Neuronal stem cell (in vitro differentiated cells): Measurements from ENCODE around the gene CEP68.
A peak's percentile ranks its signal among the peaks of the same experiment; 100 is the strongest.

Source experiments
- DNase-seq: peaks from one replicate; pipeline ENCODE4 v3.0.0-alpha.2; 2013; ENCODE audit warnings: low spot score
- H2AFZ ChIP-seq: one replicate; pipeline ENCODE4 v1.6.1; 2013; ENCODE audit warnings: mild to moderate bottlenecking, low read length, inconsistent platforms
- H2AK5ac ChIP-seq: 2 replicates; pipeline ENCODE4 v1.6.1; 2013; ENCODE audit warnings: low read depth, mild to moderate bottlenecking, inconsistent platforms, low read length, moderate library complexity, mixed read lengths
- H2BK120ac ChIP-seq: 2 replicates; pipeline ENCODE4 v1.6.1; 2013; ENCODE audit warnings: low read depth, mild to moderate bottlenecking, inconsistent platforms, low read length, moderate library complexity, mixed read lengths
- H2BK12ac ChIP-seq: one replicate; pipeline ENCODE4 v1.6.1; 2013; ENCODE audit warnings: low read length, inconsistent platforms
- H2BK15ac ChIP-seq: 2 replicates; pipeline ENCODE4 v1.6.1; 2013; ENCODE audit warnings: mild to moderate bottlenecking, low read length, inconsistent platforms, mixed read lengths
- H2BK5ac ChIP-seq: one replicate; pipeline ENCODE4 v1.6.1; 2013; ENCODE audit warnings: inconsistent platforms, mild to moderate bottlenecking, low read length, moderate library complexity
- H3K14ac ChIP-seq: one replicate; pipeline ENCODE4 v1.6.1; 2013; ENCODE audit warnings: low read length, inconsistent platforms
- H3K18ac ChIP-seq: 2 replicates; pipeline ENCODE4 v1.6.1; 2013; ENCODE audit warnings: low read length, inconsistent platforms
- H3K23ac ChIP-seq: 2 replicates; pipeline ENCODE4 v1.6.1; 2013; ENCODE audit warnings: low read depth, mild to moderate bottlenecking, mixed read lengths, low read length, inconsistent platforms; ENCODE audit not compliant: poor library complexity
- H3K27ac ChIP-seq: replicated peaks from 3 replicates; pipeline ENCODE4 v1.5.1; 2013; ENCODE audit warnings: low read length, inconsistent platforms
- H3K27me3 ChIP-seq, 3 experiments: 2 replicates each; pipeline ENCODE4 v1.6.1; 2013; ENCODE audit warnings: low read length in 3 of 3, mild to moderate bottlenecking in 2 of 3, inconsistent platforms in 1 of 3, low read depth in 1 of 3, mixed read lengths in 1 of 3, moderate library complexity in 1 of 3; ENCODE audit not compliant: control insufficient read depth in 3 of 3, insufficient read depth in 3 of 3
- H3K36me3 ChIP-seq, 2 donors: replicated peaks in 1 of 2; 2 replicates each; pipeline ENCODE4 v1.6.1; 2013; ENCODE audit warnings: low read length in 2 of 2; ENCODE audit not compliant: control insufficient read depth in 2 of 2, insufficient read depth in 2 of 2
- H3K4ac ChIP-seq: 2 replicates; pipeline ENCODE4 v1.6.1; 2013; ENCODE audit warnings: inconsistent platforms, mild to moderate bottlenecking, low read length, moderate library complexity
- H3K4me1 ChIP-seq, 2 donors: 1 replicate in 1 of 2; 2 replicates in 1 of 2; pipeline ENCODE4 v1.6.1; 2013; ENCODE audit warnings: low read length in 2 of 2, low read depth in 1 of 2; ENCODE audit not compliant: control insufficient read depth in 2 of 2, insufficient read depth in 1 of 2
- H3K4me2 ChIP-seq: one replicate; pipeline ENCODE4 v1.6.1; 2013; ENCODE audit warnings: mild to moderate bottlenecking, low read length, inconsistent platforms; ENCODE audit not compliant: insufficient read depth, poor library complexity, severe bottlenecking
- H3K4me3 ChIP-seq, 2 donors: 2 replicates each; pipeline ENCODE4 v1.5.1; 2013; ENCODE audit warnings: low read length in 2 of 2, mild to moderate bottlenecking in 2 of 2, inconsistent platforms in 1 of 2, moderate library complexity in 1 of 2
- H3K79me1 ChIP-seq: one replicate; pipeline ENCODE4 v1.6.1; 2013; ENCODE audit warnings: low read depth, mild to moderate bottlenecking, inconsistent platforms, low read length, moderate library complexity
- H3K9ac ChIP-seq: one replicate; pipeline ENCODE4 v1.6.1; 2013; ENCODE audit warnings: mild to moderate bottlenecking, low read depth, low read length, inconsistent platforms; ENCODE audit not compliant: poor library complexity
- H3K9me3 ChIP-seq, 2 donors: replicated peaks in 1 of 2; 2 replicates each; pipeline versions ENCODE3 to v1.6.1; 2013; ENCODE audit warnings: low read length in 2 of 2, mild to moderate bottlenecking in 2 of 2, inconsistent platforms in 1 of 2, low read depth in 1 of 2, mixed read lengths in 1 of 2, moderate library complexity in 1 of 2; ENCODE audit not compliant: control insufficient read depth in 2 of 2, insufficient read depth in 1 of 2
- H4K8ac ChIP-seq: one replicate; pipeline ENCODE4 v1.6.1; 2013; ENCODE audit warnings: low read depth, mild to moderate bottlenecking, inconsistent platforms, low read length, moderate library complexity
- H4K91ac ChIP-seq: one replicate; pipeline ENCODE4 v1.6.1; 2013; ENCODE audit warnings: low read length, low read depth, mild to moderate bottlenecking, inconsistent platforms; ENCODE audit not compliant: poor library complexity
- WGBS, 2 donors: extraction: QIAGEN DNeasy Blood & Tissue Kit; methylation state at CpG; one replicate each; pipeline ENCODE4 v1.1.7; 2013; ENCODE audit warnings: missing lambda C conversion rate in 2 of 2, mixed read lengths in 1 of 2; ENCODE audit not compliant: insufficient read length in 2 of 2, insufficient replicate concordance in 1 of 2; ENCODE audit errors: extremely low coverage in 2 of 2; 5-methylcytosine and 5-hydroxymethylcytosine counted together

CEP68 gene

DNA sequence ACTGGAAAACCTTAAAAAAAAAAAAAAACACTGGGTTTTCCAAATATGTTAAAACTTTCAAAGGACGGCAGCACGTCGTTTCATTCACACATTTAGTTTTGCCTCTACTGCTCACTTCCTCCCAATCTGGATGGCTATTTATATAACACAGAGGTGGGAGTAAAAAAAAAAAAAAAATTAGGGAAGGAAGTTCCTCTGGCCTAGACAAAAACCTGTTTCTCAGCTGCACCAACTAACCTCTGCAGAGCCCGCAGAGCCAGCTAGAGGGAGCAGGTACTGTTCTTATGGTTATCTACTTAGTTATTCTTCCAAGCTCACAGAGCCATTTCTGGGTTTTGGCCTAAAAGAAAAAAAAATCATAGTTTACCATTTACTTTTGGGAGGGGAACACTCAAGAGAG is 38.9 kb upstream of the CEP68 start:
- Histone ChIP-seq H2BK15ac (no peak overlapping the region), H3K9ac (no peak overlapping the region), H3K23ac (no peak overlapping the region), H3K36me3 (peaks cover 4 to 80% of the 10 kb centered on the region in 2 donors), H4K91ac (no peak overlapping the region), H3K4me1 (peaks cover 0 to 9% of the 10 kb centered on the region in 2 donors), H3K4me3 (no peak overlapping the region), H3K14ac (no peak overlapping the region), H2AK5ac (no peak overlapping the region), H3K9me3 (no peaks in the 10 kb centered on the region), H3K18ac (no peak overlapping the region), H3K4me2 (no peak overlapping the region), H2BK12ac (no peak overlapping the region), H2BK5ac (no peak overlapping the region), H3K4ac (no peak overlapping the region), H2BK120ac (no peak overlapping the region), H3K27me3 (no peaks in the 10 kb centered on the region), H3K79me1 (no peaks in the 10 kb centered on the region), H4K8ac (no peak overlapping the region), H2AFZ (no peak overlapping the region), H3K27ac (peak overlapping the region; percentile 75)
- no CpG with 5 or more reads among the region's 4 CpGs for WGBS, 2 donors
- no peak for DNase-seq

DNA sequence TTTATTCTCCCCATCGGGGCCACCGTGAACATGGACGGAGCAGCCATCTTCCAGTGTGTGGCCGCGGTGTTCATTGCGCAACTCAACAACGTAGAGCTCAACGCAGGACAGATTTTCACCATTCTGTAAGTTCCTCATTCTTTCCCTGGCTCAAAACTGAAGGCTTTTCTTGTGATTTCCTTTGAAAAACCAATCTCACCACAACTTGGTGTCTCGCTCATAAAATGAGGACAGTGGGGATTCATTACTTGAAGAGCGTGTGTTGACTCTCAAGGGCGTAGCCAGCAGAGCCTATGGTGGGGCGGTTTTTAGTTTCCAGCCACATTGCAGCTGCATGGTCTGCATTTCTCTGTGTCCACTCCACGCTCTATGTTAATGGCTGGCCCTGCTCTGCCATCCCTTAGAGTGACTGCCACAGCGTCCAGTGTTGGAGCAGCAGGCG is 38.1 kb upstream of the CEP68 start:
- H3K9me3 ChIP-seq: no peaks in the 10 kb centered on the region
- no CpG with 5 or more reads among the region's 15 CpGs for WGBS, 2 donors
- H2BK15ac ChIP-seq: no peak overlapping the region
- no peak overlapping the region for H3K9ac ChIP-seq
- H3K4ac ChIP-seq: no peak overlapping the region
- H2BK5ac ChIP-seq: no peak overlapping the region
- no peak overlapping the region for H3K18ac ChIP-seq
- no peak overlapping the region for H2BK12ac ChIP-seq
- H2AK5ac ChIP-seq: no peak overlapping the region
- H3K23ac ChIP-seq: no peak overlapping the region
- no peak overlapping the region for H4K8ac ChIP-seq
- H3K4me3 ChIP-seq: no peak overlapping the region
- no peaks in the 10 kb centered on the region for H3K27me3 ChIP-seq
- H2BK120ac ChIP-seq: no peak overlapping the region
- H3K36me3 ChIP-seq: peaks cover 4 to 83% of the 10 kb centered on the region in 2 donors
- peaks cover 0 to 9% of the 10 kb centered on the region in 2 donors for H3K4me1 ChIP-seq
- no peak overlapping the region for H3K27ac ChIP-seq
- no peak overlapping the region for H4K91ac ChIP-seq
- H2AFZ ChIP-seq: no peak overlapping the region
- no peaks in the 10 kb centered on the region for H3K79me1 ChIP-seq
- no peak overlapping the region for H3K4me2 ChIP-seq
- no peak overlapping the region for H3K14ac ChIP-seq
- no peak for DNase-seq

GRCh38 chr2:65019010-65019409 is 37.2 kb upstream of the CEP68 start:
- DNase-seq: no peak
- H3K4me1 ChIP-seq: peaks cover 0 to 9% of the 10 kb centered on the region in 2 donors
- no peak overlapping the region for H3K9ac ChIP-seq
- no peak overlapping the region for H2AFZ ChIP-seq
- H3K36me3 ChIP-seq: peaks cover 4 to 87% of the 10 kb centered on the region in 2 donors
- H3K4me2 ChIP-seq: no peak overlapping the region
- H3K18ac ChIP-seq: no peak overlapping the region
- H3K23ac ChIP-seq: no peak overlapping the region
- no peak overlapping the region for H2BK15ac ChIP-seq
- no peak overlapping the region for H2BK5ac ChIP-seq
- no peak overlapping the region for H3K4me3 ChIP-seq
- no peak overlapping the region for H3K27ac ChIP-seq
- no peak overlapping the region for H3K4ac ChIP-seq
- H3K9me3 ChIP-seq: no peaks in the 10 kb centered on the region
- no peak overlapping the region for H4K8ac ChIP-seq
- WGBS, 2 donors: no CpG with 5 or more reads among the region's 1 CpG
- no peak overlapping the region for H3K14ac ChIP-seq
- no peaks in the 10 kb centered on the region for H3K27me3 ChIP-seq
- H3K79me1 ChIP-seq: no peaks in the 10 kb centered on the region
- no peak overlapping the region for H4K91ac ChIP-seq
- H2AK5ac ChIP-seq: no peak overlapping the region
- H2BK120ac ChIP-seq: no peak overlapping the region
- no peak overlapping the region for H2BK12ac ChIP-seq

DNA sequence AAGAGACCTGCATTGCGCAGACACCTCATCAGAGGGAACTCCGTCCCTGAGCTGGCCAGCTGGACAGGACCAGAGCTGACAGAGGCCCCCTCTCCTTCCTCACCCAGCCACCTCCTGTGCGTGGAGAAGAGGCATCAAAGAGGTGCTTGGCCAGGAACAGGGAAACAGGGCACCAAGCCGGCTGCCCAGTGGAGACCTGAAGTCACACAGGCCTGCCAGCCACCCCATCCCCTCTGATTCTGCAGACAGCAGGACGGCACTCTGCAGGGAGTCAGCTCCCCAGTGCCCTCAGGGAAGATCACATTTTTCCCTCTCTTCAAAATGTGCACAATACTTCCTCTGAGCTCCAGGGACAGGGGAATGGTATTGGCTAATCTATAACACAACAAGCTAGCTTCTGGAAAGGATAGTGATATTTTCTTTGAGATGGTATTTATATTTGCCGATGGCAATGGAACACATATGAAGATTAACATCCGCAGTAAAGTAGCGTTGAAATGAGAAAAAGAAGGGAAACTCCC is 36.5 kb upstream of the CEP68 start:
- peak overlapping the region; percentile 26 for H2BK12ac ChIP-seq
- no peak overlapping the region for H4K91ac ChIP-seq
- H3K23ac ChIP-seq: no peak overlapping the region
- no CpG with 5 or more reads among the region's 8 CpGs for WGBS, 2 donors
- no peak overlapping the region for H2AK5ac ChIP-seq
- H3K9ac ChIP-seq: no peak overlapping the region
- H2BK15ac ChIP-seq: no peak overlapping the region
- no peaks in the 10 kb centered on the region for H3K9me3 ChIP-seq
- H3K4me3 ChIP-seq: no peak overlapping the region
- H4K8ac ChIP-seq: no peak overlapping the region
- H3K4me2 ChIP-seq: no peak overlapping the region
- H3K18ac ChIP-seq: peak overlapping the region; percentile 46
- H3K36me3 ChIP-seq: peaks cover 6 to 82% of the 10 kb centered on the region in 2 donors
- peaks cover 0 to 11% of the 10 kb centered on the region in 2 donors for H3K4me1 ChIP-seq
- no peak overlapping the region for H2AFZ ChIP-seq
- H3K27ac ChIP-seq: no peak overlapping the region
- no peak overlapping the region for H3K4ac ChIP-seq
- peak overlapping the region; percentile 67 for H2BK5ac ChIP-seq
- no peaks in the 10 kb centered on the region for H3K27me3 ChIP-seq
- no peak for DNase-seq
- no peak overlapping the region for H3K14ac ChIP-seq
- no peaks in the 10 kb centered on the region for H3K79me1 ChIP-seq
- H2BK120ac ChIP-seq: peak overlapping the region; percentile 75
